ENCODE results near the gene SULT1B1. TPM values are rescaled to one million over a fixed set of nuclear protein-coding genes. Genes with fewer than 3 reads are reported as not detected.

SULT1B1 gene
- total RNA-seq, 1 donor from 2014 or later: 0.11 TPM

DNA sequence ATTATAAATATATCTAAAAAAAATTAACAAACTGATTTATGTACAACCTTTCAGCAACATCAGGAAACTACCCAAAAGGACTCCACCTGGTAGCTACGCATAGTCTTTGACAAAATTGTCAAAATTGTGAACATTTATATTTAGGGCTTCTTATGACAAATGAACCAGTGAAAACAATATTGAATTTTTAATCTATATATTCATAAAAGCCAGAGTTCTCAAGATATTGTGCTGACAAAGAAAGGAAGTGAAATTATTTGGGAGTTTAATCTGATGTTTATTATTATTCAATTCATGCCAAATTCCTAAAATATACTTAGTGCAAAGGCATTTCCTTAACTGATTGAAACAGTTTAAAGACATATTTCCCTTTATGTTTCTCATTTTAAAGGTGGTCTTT lies 5.3 kb upstream of the SULT1B1 start:
- no peak for FAIRE-seq
- H3K36me3 Mint-ChIP-seq (ENCODE audit: low read depth, unreplicated experiment): peaks cover 1% of the 10 kb centered on the region
- no peak overlapping the region for H3K4me3 ChIP-seq (ENCODE audit: insufficient read depth, low read depth, low read length)

DNA sequence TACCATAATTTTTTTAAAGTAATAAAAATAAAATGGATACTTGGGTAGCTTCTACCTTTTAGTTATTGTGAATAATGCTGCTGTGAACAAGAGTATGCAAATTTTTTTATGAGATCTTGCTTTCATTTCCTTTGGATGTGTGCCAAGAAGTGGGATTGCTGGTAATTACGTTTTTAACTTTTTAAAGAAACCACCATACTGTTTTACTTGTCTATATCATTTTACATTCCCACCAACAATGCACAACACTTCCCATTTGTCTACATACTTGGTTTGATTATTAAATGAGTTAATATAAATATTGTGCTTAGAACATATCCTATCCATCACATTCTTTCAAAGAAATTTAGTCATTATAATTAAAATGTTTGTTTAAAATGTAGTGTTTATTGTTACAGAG lies 3.9 kb upstream of the SULT1B1 start:
- FAIRE-seq (no peak), DNase-seq (ENCODE audit: low read depth) (no peak)
- Histone ChIP-seq H3K4me3 (ENCODE audit: insufficient read depth, low read depth, low read length) (no peak overlapping the region), H4K20me1 (ENCODE audit: insufficient read depth, low read length) (no peaks in the 10 kb centered on the region), H3K79me2 (ENCODE audit: insufficient read depth, low read length) (no peaks in the 10 kb centered on the region), H3K9me3 (ENCODE audit: insufficient read depth, low read depth, low read length) (no peaks in the 10 kb centered on the region), H3K4me2 (ENCODE audit: low read length) (no peak overlapping the region), H3K36me3 (ENCODE audit: insufficient read depth, low read length) (no peaks in the 10 kb centered on the region), H2AFZ (ENCODE audit: low read depth, low read length) (no peak overlapping the region), H3K4me1 (ENCODE audit: insufficient read depth, low read length) (peaks cover 4% of the 10 kb centered on the region), H3K9ac (ENCODE audit: low read length) (no peak overlapping the region), H3K27me3 (ENCODE audit: insufficient read depth, low read length) (no peaks in the 10 kb centered on the region), H3K27ac (ENCODE audit: low read depth, low read length) (no peak overlapping the region)
- Mint-ChIP-seq H3K27me3 (ENCODE audit: low read depth, unreplicated experiment) (no peaks in the 10 kb centered on the region), H3K36me3 (ENCODE audit: low read depth, unreplicated experiment) (peaks cover 1% of the 10 kb centered on the region), H3K9me3 (ENCODE audit: unreplicated experiment) (no peaks in the 10 kb centered on the region), H3K27ac (ENCODE audit: unreplicated experiment) (no peak overlapping the region), H3K4me3 (ENCODE audit: unreplicated experiment) (no peak overlapping the region), H3K4me1 (ENCODE audit: low read depth, unreplicated experiment) (peaks cover 5% of the 10 kb centered on the region)
- TF ChIP-seq EZH2 (IDR thresholded peaks at IDR 0.05; ENCODE audit: insufficient read depth, low read length) (no peak), CTCF (IDR thresholded peaks at IDR 0.05; ENCODE audit: insufficient read depth, low read depth, low read length) (no peak)

More for the DNA sequence above, 5.3 kb upstream of the SULT1B1 start:
- no peak overlapping the region for H3K27ac Mint-ChIP-seq (ENCODE audit: unreplicated experiment)
- no peaks in the 10 kb centered on the region for H3K4me1 Mint-ChIP-seq (ENCODE audit: low read depth, unreplicated experiment)
- no peak overlapping the region for H3K9ac ChIP-seq (ENCODE audit: low read length)
- H3K27me3 ChIP-seq (ENCODE audit: insufficient read depth, low read length): no peaks in the 10 kb centered on the region
- no peaks in the 10 kb centered on the region for H3K79me2 ChIP-seq (ENCODE audit: insufficient read depth, low read length)
- H3K27me3 Mint-ChIP-seq (ENCODE audit: low read depth, unreplicated experiment): no peaks in the 10 kb centered on the region
- TF ChIP-seq CTCF (IDR thresholded peaks at IDR 0.05; ENCODE audit: insufficient read depth, low read depth, low read length): no peak
- no peak for TF ChIP-seq EZH2 (IDR thresholded peaks at IDR 0.05; ENCODE audit: insufficient read depth, low read length)
- no peak overlapping the region for H3K4me3 Mint-ChIP-seq (ENCODE audit: unreplicated experiment)
- no peak for DNase-seq (ENCODE audit: low read depth)
- no peaks in the 10 kb centered on the region for H4K20me1 ChIP-seq (ENCODE audit: insufficient read depth, low read length)
- H3K4me1 ChIP-seq (ENCODE audit: insufficient read depth, low read length): no peaks in the 10 kb centered on the region
- no peak overlapping the region for H2AFZ ChIP-seq (ENCODE audit: low read depth, low read length)
- no peaks in the 10 kb centered on the region for H3K9me3 ChIP-seq (ENCODE audit: insufficient read depth, low read depth, low read length)
- H3K27ac ChIP-seq (ENCODE audit: low read depth, low read length): no peak overlapping the region
- no peaks in the 10 kb centered on the region for H3K9me3 Mint-ChIP-seq (ENCODE audit: unreplicated experiment)
- no peak overlapping the region for H3K4me2 ChIP-seq (ENCODE audit: low read length)
- H3K36me3 ChIP-seq (ENCODE audit: insufficient read depth, low read length): no peaks in the 10 kb centered on the region

DNA sequence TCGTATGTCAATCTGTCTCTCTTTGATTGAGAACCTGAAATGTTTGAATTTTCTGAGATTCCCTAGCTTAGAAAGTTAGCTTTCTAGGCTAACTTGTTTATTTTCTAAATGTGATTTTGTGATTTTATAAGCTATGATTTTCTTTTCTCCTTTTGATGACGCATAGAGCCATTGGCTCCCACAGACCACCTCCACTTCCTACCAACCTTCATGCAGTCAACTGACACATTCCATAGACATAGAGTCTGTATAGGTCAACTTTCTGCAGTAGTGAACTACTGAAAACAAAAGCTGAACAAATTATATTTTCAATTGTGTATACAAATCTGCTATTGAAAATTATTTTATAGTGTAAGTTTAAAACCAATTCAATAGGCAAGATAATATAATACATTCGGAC lies 2.8 kb upstream of the SULT1B1 start:
- FAIRE-seq (no peak), DNase-seq (ENCODE audit: low read depth) (no peak)
- no peak overlapping the region for H3K4me2 ChIP-seq (ENCODE audit: low read length)
- TF ChIP-seq EZH2 (IDR thresholded peaks at IDR 0.05; ENCODE audit: insufficient read depth, low read length): no peak
- H3K4me1 Mint-ChIP-seq (ENCODE audit: low read depth, unreplicated experiment): peaks cover 5% of the 10 kb centered on the region
- no peaks in the 10 kb centered on the region for H3K9me3 ChIP-seq (ENCODE audit: insufficient read depth, low read depth, low read length)
- H3K27me3 ChIP-seq (ENCODE audit: insufficient read depth, low read length): no peaks in the 10 kb centered on the region
- no peak overlapping the region for H3K4me3 Mint-ChIP-seq (ENCODE audit: unreplicated experiment)
- H3K9me3 Mint-ChIP-seq (ENCODE audit: unreplicated experiment): no peaks in the 10 kb centered on the region
- H2AFZ ChIP-seq (ENCODE audit: low read depth, low read length): no peak overlapping the region
- no peaks in the 10 kb centered on the region for H3K79me2 ChIP-seq (ENCODE audit: insufficient read depth, low read length)
- no peak overlapping the region for H3K27ac Mint-ChIP-seq (ENCODE audit: unreplicated experiment)
- no peaks in the 10 kb centered on the region for H3K36me3 ChIP-seq (ENCODE audit: insufficient read depth, low read length)
- H3K27me3 Mint-ChIP-seq (ENCODE audit: low read depth, unreplicated experiment): no peaks in the 10 kb centered on the region
- no peaks in the 10 kb centered on the region for H4K20me1 ChIP-seq (ENCODE audit: insufficient read depth, low read length)
- H3K4me1 ChIP-seq (ENCODE audit: insufficient read depth, low read length): peaks cover 4% of the 10 kb centered on the region
- H3K9ac ChIP-seq (ENCODE audit: low read length): no peak overlapping the region
- no peak overlapping the region for H3K4me3 ChIP-seq (ENCODE audit: insufficient read depth, low read depth, low read length)
- H3K36me3 Mint-ChIP-seq (ENCODE audit: low read depth, unreplicated experiment): peaks cover 1% of the 10 kb centered on the region
- no peak overlapping the region for H3K27ac ChIP-seq (ENCODE audit: low read depth, low read length)

Measured in astrocyte (in vitro differentiated cells and primary cell).